K562 (cell line): ENCODE measurements around the gene ACSS2. TPM values are rescaled to one million over a fixed set of nuclear protein-coding genes. Genes with fewer than 3 reads are reported as not detected.

Experiments used
- ELF4 ChIP-seq: fragments of 450-650 bp; formaldehyde crosslinking; IDR thresholded peaks from 2 replicates; pipeline ENCODE4 v1.4.0; 2022; ENCODE audit warnings: missing genetic modification characterization
- FOXK2 ChIP-seq, 2 experiments: fragments of 450-650 bp; IDR thresholded peaks in 1 of 2; conservative IDR thresholded peaks in 1 of 2; 2 replicates each; pipeline ENCODE4 v1.6.1; 2016; ENCODE audit warnings: low read depth in 2 of 2, mild to moderate bottlenecking in 1 of 2
- HEY1 ChIP-seq: fragments of 250-450 bp; sonication (Bioruptor Pico); IDR thresholded peaks from 2 replicates; pipeline ENCODE4 v1.5.0; 2020; ENCODE audit warnings: mild to moderate bottlenecking, moderate library complexity, borderline replicate concordance
- HIVEP1 ChIP-seq: fragments of 250-450 bp; sonication (Bioruptor Pico); IDR thresholded peaks from 2 replicates; pipeline ENCODE4 v1.4.0; 2020; ENCODE audit warnings: mild to moderate bottlenecking
- HNRNPL ChIP-seq: fragments of 200-400 bp; formaldehyde crosslinking; IDR thresholded peaks from 2 replicates; pipeline ENCODE4 v1.6.1; 2017; ENCODE audit warnings: low read depth, mild to moderate bottlenecking, low read length
- KAT2B ChIP-seq: IDR thresholded peaks from one replicate; pipeline ENCODE4 v1.6.1; 2012; ENCODE audit warnings: low read depth, mild to moderate bottlenecking, control low read depth, inconsistent platforms, low read length, moderate library complexity
- KDM1A ChIP-seq, 2 experiments: fragments of 450-650 bp; IDR thresholded peaks; 2 replicates each; pipeline ENCODE4 v1.6.1; 2016; ENCODE audit warnings: mild to moderate bottlenecking in 2 of 2
- MAFK ChIP-seq: IDR thresholded peaks from 2 replicates; pipeline ENCODE4 v1.6.1; 2011; ENCODE audit warnings: low read length, improper control_type of control experiment
- PHTF2 ChIP-seq: fragments of 250-450 bp; sonication (Bioruptor Pico); IDR thresholded peaks from 2 replicates; pipeline ENCODE4 v1.5.0; 2021; ENCODE audit warnings: mild to moderate bottlenecking
- POLR2AphosphoS2 ChIP-seq: IDR thresholded peaks from 2 replicates; pipeline ENCODE4 v1.6.1; 2012; ENCODE audit warnings: low read length, improper control_type of control experiment
- POLR3A ChIP-seq: IDR thresholded peaks from 2 replicates; pipeline ENCODE4 v1.6.1; 2011; ENCODE audit warnings: borderline replicate concordance, mild to moderate bottlenecking, moderate library complexity; ENCODE audit not compliant: insufficient read length, insufficient read depth; ENCODE audit errors: extremely low read depth
- RBBP5 ChIP-seq: fragments of 200-600 bp; sonication (generic); IDR thresholded peaks from 2 replicates; pipeline ENCODE4 v1.6.1; 2012; ENCODE audit warnings: borderline replicate concordance, mild to moderate bottlenecking, low read length, control low read depth, inconsistent platforms; ENCODE audit not compliant: insufficient read depth, poor library complexity, severe bottlenecking
- SPI1 ChIP-seq: IDR thresholded peaks from 2 replicates; pipeline ENCODE4 v1.6.1; 2011; ENCODE audit warnings: low read depth, low read length, control low read depth, borderline replicate concordance
- TARDBP ChIP-seq: fragments of 450-650 bp; IDR thresholded peaks from 2 replicates; pipeline ENCODE4 v1.6.1; 2016
- ZC3H8 ChIP-seq: fragments of 450-650 bp; IDR thresholded peaks from 2 replicates; pipeline ENCODE4 v1.6.1; 2017
- ZNF398 ChIP-seq: fragments of 250-450 bp; sonication (Bioruptor Pico); IDR thresholded peaks from 2 replicates; pipeline ENCODE4 v1.8.0; 2021; ENCODE audit warnings: moderate library complexity, mild to moderate bottlenecking, inconsistent platforms
- ZNF592 ChIP-seq: fragments of 450-650 bp; IDR thresholded peaks from 2 replicates; pipeline ENCODE4 v1.6.1; 2017; ENCODE audit warnings: antibody characterized with exemption, mild to moderate bottlenecking
- ZNF780A ChIP-seq: fragments of 250-450 bp; sonication (Bioruptor Pico); IDR thresholded peaks from 2 replicates; pipeline ENCODE4 v1.5.0; 2021; ENCODE audit warnings: mild to moderate bottlenecking
- ZNF79 ChIP-seq: fragments of 250-450 bp; sonication (Bioruptor Pico); IDR thresholded peaks from 2 replicates; pipeline ENCODE4 v1.4.0; 2020; ENCODE audit warnings: low read depth, mild to moderate bottlenecking, moderate library complexity
- polyA plus RNA-seq, 8 experiments: library from polyadenylated mRNA; depleted of rRNA in 4 of 8; stranded (reverse) in 5 of 8; unstranded in 3 of 8; fragments of >200 nt; fragmentation: Nextera tagmentation in 2 of 8; fragmentation: Illumina TruSeq in 1 of 8; extraction: Ambion mirVana in 2 of 8; extraction: Trizol in 1 of 8; gene quantifications; 2 replicates each; pipeline versions ENCODE4 v1.2.1 to v1.2.3, GENCODE V29; 2011 to 2014; ENCODE audit warnings: inconsistent platforms in 1 of 8, missing spikeins in 1 of 8
- total RNA-seq, 7 experiments: library from RNA; depleted of rRNA in 6 of 7; stranded (reverse); fragments of >200 nt in 6 of 7; fragmentation: Illumina TruSeq in 2 of 7; extraction: Trizol in 2 of 7; gene quantifications; 2 replicates each; pipeline versions ENCODE4 v1.2.1 to v1.2.3, GENCODE V29; 2011 to 2021; ENCODE audit warnings: low replicate concordance in 1 of 7
- TF ChIP-seq, protein P1 (sequence below): fragments of 200-800 bp; sonication (Bioruptor generic); IDR thresholded peaks from 2 replicates; pipeline ENCODE4 v1.6.1; 2017; ENCODE audit warnings: missing genetic modification characterization, missing compliant biosample characterization
- TF ChIP-seq, protein P2 (sequence below): fragments of 250-450 bp; sonication (Bioruptor Pico); IDR thresholded peaks from 2 replicates; pipeline ENCODE4 v1.8.0; 2021; ENCODE audit warnings: moderate library complexity, mild to moderate bottlenecking, inconsistent platforms

Gene ACSS2
- total and polyA plus RNA-seq, 9 of the 15 experiments (the other 6 are each of a cell fraction or from before 2014, with no cell fraction given) = 21.9 to 246 (median 66.2) TPM

GRCh38 chr20:34874094-34874654 is 2.2 kb upstream of the ACSS2 start (continued):
- TF ChIP-seq ZNF592 (peak; percentile 50; the same call in 1 of the 2 replicates), ZNF398 (no peak), ZNF79 (CRISPR knock-in tag) (no peak), MAFK (0 out of 2 replicates have a peak, but pooled peaks have one; percentile 3), ZNF780A (CRISPR knock-in tag) (no peak), KDM1A (IDR thresholded peaks at IDR 0.05) (no peak), FOXK2 (conservative IDR thresholded peaks at IDR 0.05 in 1 of 2, IDR thresholded peaks at IDR 0.05 in 1 of 2; ENCODE audit: low read depth in 2 of 2) (0 out of 4 replicates have a peak, but pooled peaks of 1 of the 2 experiments have one; percentile 43), PHTF2 (CRISPR knock-in tag) (no peak), ELF4 (CRISPR knock-in tag) (no peak), TARDBP (no peak; the same call in 1 of the 2 replicates), KAT2B (no peak), SPI1 (no peak), HEY1 (CRISPR knock-in tag) (no peak), HIVEP1 (CRISPR knock-in tag) (no peak), POLR3A (no peak), HNRNPL (no peak), ZC3H8 (no peak), POLR2AphosphoS2 (no peak), RBBP5 (no peak)
- TF ChIP-seq, protein P1, sequence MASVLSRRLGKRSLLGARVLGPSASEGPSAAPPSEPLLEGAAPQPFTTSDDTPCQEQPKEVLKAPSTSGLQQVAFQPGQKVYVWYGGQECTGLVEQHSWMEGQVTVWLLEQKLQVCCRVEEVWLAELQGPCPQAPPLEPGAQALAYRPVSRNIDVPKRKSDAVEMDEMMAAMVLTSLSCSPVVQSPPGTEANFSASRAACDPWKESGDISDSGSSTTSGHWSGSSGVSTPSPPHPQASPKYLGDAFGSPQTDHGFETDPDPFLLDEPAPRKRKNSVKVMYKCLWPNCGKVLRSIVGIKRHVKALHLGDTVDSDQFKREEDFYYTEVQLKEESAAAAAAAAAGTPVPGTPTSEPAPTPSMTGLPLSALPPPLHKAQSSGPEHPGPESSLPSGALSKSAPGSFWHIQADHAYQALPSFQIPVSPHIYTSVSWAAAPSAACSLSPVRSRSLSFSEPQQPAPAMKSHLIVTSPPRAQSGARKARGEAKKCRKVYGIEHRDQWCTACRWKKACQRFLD (CRISPR knock-in tag) = no peak
- TF ChIP-seq, protein P2, sequence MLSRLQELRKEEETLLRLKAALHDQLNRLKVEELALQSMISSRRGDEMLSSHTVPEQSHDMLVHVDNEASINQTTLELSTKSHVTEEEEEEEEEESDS (CRISPR knock-in tag) = no peak
